Mammary epithelial cell (primary cell): ENCODE measurements around the gene PCSK6.

Experiments used
- CTCF ChIP-seq, 2 donors: IDR thresholded peaks in 1 of 2; conservative IDR thresholded peaks in 1 of 2; 2 replicates each; pipeline ENCODE4 v1.5.1; 2011 to 2012; ENCODE audit warnings: inconsistent platforms in 2 of 2, low read length in 2 of 2, mild to moderate bottlenecking in 2 of 2, control low read depth in 1 of 2, low read depth in 1 of 2; ENCODE audit not compliant: insufficient read depth in 1 of 2; ENCODE audit errors: extremely low read depth in 1 of 2
- EZH2 ChIP-seq: IDR thresholded peaks from 2 replicates; pipeline ENCODE4 v1.6.1; 2012; ENCODE audit warnings: low read length, inconsistent platforms, borderline replicate concordance

- no peak for TF ChIP-seq CTCF (conservative IDR thresholded peaks at IDR 0.05 in 1 of 2, IDR thresholded peaks at IDR 0.05 in 1 of 2; ENCODE audit: extremely low read depth in 1 of 2, insufficient read depth in 1 of 2, low read depth in 1 of 2, low read length in 2 of 2)
- no peak for TF ChIP-seq EZH2
These were observed 63.6 kb downstream of the PCSK6 start for GRCh38 chr15:101425787-101426365.
